ENCODE data around the gene LBHD2.

- no peak for TF ChIP-seq CTCF (IDR thresholded peaks at IDR 0.05)
- no peak for TF ChIP-seq POLR2A (IDR thresholded peaks at IDR 0.05)
These were observed 11.2 kb upstream of the LBHD2 start for GRCh38 chr14:103072595-103073366.

Measured in thyroid gland (tissue), 4 donors.